Cerebellar cortex (tissue), 1 donor: ENCODE measurements around the gene ZFP90.
A peak's percentile ranks its signal among the peaks of the same experiment; 100 is the strongest.

Experiments
- DNase-seq: peaks from one replicate; pipeline ENCODE4 v3.0.0-alpha.2; 2015; ENCODE audit warnings: low spot score

Gene ZFP90

GRCh38 chr16:68590201-68590994 is 51.3 kb downstream of the ZFP90 start:
- DNase-seq = peak; percentile 16

- no peak for DNase-seq
Measured at GRCh38 chr16:68592466-68593337, 53.6 kb downstream of the ZFP90 start.

- no peak for DNase-seq
Measured at GRCh38 chr16:68596266-68596665, 57.2 kb downstream of the ZFP90 start.

GRCh38 chr16:68599586-68599985 is 60.5 kb downstream of the ZFP90 start:
- DNase-seq = no peak

GRCh38 chr16:68605746-68606145 is 66.7 kb downstream of the ZFP90 start:
- DNase-seq = no peak

GRCh38 chr16:68607443-68607842 is 68.4 kb downstream of the ZFP90 start:
- no peak for DNase-seq

GRCh38 chr16:68608330-68608729 is 69.2 kb downstream of the ZFP90 start:
- DNase-seq = no peak

GRCh38 chr16:68612996-68613395 is 73.9 kb downstream of the ZFP90 start:
- no peak for DNase-seq

- no peak for DNase-seq
Measured at GRCh38 chr16:68617734-68618133, 78.6 kb downstream of the ZFP90 start.
